ENCODE measurements around the gene CCDC187.

GRCh38 chr9:136322756-136323330, 18.9 kb upstream of the CCDC187 start:
- TF ChIP-seq, protein P1, sequence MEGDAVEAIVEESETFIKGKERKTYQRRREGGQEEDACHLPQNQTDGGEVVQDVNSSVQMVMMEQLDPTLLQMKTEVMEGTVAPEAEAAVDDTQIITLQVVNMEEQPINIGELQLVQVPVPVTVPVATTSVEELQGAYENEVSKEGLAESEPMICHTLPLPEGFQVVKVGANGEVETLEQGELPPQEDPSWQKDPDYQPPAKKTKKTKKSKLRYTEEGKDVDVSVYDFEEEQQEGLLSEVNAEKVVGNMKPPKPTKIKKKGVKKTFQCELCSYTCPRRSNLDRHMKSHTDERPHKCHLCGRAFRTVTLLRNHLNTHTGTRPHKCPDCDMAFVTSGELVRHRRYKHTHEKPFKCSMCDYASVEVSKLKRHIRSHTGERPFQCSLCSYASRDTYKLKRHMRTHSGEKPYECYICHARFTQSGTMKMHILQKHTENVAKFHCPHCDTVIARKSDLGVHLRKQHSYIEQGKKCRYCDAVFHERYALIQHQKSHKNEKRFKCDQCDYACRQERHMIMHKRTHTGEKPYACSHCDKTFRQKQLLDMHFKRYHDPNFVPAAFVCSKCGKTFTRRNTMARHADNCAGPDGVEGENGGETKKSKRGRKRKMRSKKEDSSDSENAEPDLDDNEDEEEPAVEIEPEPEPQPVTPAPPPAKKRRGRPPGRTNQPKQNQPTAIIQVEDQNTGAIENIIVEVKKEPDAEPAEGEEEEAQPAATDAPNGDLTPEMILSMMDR (IDR thresholded peaks at IDR 0.05), result no peak
- TF ChIP-seq POLR2AphosphoS5 (IDR thresholded peaks at IDR 0.05), result no peak
